Skin of body (tissue), 2 donors: ENCODE results near the gene ZC3H10. TPM values are rescaled to one million over a fixed set of nuclear protein-coding genes. Genes with fewer than 3 reads are reported as not detected.

Source experiments
- DNase-seq: peaks from one replicate; lab custom pipeline; 2025; lab: John Stamatoyannopoulos, UW
- total RNA-seq: library from RNA; depleted of rRNA; stranded (reverse); fragments of >200 nt; gene quantifications from one replicate; pipeline ENCODE4 v1.2.3, GENCODE V29; 2014

ZC3H10 gene
- total RNA-seq, 1 donor from 2014 or later, result 3.0 TPM

DNA sequence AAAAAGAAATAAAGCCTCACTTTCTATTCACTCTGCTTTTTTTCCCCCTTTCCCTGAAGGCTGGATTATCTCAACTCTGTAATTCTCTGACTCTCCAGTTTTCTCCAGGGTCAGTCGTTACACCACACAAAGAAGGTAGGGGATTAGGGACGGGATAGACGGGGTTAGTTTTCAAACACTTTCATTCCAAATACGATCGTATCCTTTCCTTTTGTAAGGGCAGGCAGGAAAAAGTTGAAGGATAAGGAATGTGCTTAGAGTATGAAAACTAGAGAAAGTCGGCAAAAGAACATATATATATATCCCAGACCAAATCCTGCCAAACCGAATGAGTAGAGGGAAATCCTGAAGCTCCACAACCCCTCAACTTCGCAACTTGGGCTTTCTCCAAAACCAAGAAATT, 9.4 kb downstream of the ZC3H10 start:
- no peak for DNase-seq

DNA sequence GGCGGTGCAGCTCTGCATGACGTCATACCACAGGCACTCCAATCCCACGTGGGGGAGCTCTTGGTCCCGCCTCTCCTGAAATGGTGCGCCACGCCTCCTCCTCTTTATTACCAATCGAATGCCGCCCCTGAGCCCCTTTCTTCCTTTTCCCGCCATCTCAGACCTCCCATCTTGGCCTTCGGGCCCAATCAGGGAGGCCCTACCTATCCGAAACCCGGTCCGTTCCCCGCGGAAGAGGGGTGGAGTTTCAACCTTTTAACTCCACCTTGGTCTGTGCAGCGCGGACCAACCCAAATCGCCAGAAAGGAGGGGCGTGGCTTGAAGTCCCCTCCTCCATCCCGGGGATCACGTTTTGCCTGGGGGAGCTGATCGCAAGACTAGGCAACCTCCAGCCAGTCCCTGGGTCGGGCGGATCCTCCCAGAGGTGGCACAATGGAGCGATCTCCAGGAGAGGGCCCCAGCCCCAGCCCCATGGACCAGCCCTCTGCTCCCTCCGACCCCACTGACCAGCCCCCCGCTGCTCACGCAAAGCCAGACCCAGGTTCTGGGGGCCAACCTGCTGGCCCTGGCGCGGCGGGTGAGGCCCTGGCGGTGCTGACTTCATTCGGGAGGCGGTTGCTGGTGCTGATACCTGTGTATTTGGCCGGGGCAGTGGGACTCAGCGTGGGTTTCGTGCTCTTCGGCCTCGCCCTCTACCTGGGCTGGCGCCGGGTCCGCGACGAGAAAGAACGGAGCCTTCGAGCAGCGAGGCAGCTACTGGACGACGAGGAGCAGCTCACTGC, 10.0 kb downstream of the ZC3H10 start, which contains the start of gene ESYT1:
Gene ESYT1 (plus strand): TSS at position 380 of the 782 bp plus-strand sequence. CDS start 53 bp downstream, at position 433.
- peak; percentile 99 for DNase-seq

DNA sequence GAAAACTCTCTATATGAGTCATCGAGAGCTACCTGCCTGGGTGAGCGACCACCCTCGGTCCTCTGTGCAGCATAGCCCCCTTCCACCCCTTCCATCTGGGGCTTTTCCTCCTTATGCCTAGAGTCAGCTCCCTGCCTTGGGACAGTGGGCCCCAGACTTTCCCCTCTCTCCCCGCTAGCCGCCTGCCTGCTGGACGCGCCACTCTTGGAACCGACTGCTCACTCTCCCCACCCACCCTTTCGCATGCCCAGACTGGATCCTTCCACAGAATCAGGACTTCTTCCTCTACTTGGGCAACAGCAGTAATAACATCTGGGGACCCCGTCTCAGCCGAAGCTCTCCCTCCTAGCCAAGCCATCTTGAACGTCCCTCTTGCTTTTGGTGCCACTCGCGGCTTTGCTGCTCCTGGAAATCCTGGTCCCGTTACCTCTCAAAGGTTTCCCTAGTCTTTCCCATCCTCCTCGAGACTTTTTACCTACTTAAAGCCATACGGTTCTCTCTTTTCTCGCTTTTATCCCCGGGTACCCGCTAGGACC, 10.7 kb downstream of the ZC3H10 start:
- DNase-seq, result no peak

DNA sequence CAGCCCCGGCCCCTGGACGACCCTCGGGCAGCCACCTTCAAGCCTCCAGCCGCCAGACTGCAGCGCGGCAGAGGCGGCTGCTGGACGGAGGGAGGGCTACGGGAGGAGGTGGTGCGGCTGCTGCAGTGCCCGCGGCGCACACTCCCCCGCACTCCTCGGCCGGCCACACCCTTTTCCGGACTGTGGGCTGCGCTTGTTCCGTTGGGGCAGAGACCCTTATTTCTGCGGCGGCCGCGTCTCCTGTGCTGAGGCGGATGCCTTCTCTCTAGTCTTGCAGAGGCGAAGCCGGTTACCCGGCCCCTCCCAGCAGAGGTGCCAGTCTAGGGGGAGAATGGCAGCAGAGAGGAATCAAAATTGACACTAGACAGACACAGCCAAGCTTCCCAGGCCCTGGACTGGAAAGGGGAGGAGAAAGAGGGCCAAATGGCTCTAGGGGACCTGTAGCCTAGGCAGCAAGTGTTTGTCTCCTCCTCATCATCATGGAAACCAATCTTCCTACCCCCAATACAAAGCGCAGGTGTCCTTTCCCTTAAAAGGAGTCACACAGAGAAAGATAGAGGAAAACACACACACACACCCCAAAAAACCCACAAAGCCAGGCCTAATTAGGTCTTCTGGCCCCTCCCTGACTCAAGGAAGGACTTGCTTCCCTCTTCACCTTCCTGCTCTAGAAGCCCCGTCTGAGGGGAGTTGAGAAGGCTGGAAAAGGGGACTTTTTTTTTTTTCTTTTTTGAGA, 11.3 kb downstream of the ZC3H10 start:
- no peak for DNase-seq

DNA sequence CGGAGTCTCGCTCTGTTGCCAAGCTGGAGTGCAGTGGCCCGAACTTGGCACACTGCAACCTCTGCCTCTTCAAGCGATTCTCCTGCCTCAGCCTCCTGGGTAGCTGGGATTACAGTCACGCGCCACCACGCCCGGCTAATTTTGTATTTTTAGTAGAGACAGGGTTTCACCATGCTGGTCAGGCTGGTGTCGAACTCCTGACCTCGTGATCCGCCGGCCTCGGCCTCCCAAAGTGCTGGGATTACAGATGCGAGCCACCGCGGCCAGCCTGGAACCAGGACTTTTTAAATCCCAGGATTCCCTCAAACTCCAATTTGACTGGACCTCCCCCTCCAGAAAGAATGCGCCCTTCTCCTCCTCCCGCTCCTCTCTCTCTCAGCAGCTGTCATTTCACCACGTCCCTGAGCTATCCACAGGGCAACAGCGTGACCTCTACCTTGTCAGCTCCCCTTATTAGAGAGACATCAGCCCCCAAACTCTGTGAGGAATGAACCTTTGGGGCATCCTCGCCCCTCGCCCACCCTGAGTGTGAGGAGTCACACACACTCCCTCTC, 12.0 kb downstream of the ZC3H10 start:
- DNase-seq, result no peak

DNA sequence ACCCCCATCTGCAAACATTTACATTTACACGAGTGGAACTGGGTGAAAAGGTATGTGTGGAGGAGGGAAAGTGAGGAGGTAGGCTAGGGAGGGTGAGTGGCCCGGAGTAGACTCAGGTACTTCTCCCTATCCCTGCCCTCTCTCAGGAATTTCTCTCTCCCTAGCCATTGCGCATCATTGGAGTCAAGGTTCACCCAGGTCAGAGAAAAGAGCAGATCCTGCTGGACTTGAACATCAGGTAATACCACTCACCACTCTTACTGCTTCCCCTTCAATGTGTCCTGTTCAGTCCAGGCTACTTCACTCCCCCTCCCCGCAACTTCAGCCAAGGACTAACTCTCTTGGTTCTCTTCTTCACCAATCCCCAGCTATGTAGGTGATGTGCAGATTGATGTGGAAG, 12.8 kb downstream of the ZC3H10 start:
- DNase-seq, result no peak

DNA sequence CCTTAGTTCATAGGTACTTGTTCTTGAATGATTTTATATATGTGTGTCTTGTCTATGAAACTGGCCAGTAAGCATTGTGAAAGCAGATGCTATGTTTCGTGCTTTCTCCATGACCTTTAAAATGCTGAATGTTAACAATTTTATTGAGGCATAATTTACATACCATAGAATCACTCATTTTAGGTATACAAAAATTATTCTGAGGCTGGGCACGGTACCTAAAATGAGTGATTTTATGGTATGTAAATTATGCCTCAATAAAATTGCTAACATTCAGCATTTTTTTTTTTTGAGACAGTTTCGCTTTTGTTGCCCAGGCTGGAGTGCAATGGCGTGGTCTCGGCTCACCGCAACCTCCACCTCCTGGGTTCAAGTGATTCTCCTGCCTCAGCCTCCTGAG, 16.8 kb downstream of the ZC3H10 start:
- no peak for DNase-seq

DNA sequence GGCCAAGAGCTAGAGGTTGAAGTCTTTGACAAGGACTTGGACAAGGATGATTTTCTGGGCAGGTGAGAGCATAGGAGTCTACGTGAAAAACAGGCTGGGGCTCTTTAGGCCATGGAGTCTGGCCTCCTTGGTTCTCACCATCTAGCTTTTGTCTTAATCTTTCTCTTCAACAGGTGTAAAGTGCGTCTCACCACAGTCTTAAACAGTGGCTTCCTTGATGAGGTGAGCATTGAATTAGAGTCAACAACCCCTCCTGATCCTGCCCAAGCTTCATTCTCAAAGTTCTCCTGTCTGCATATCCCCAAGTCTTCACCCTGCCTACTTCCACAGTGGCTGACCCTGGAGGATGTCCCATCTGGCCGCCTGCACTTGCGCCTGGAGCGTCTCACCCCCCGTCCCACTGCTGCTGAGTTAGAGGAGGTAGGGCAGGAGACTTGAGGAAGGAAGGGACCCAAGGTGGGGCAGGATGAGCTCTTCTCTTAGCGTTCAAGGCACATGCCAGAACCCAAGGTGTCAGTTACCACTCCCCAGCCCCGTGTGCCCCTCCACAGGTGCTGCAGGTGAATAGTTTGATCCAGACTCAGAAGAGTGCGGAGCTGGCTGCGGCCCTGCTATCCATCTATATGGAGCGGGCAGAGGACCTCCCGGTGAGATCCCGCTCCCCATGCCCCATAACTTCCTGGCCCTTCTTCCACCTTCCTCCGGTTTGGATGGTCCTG, 19.9 kb downstream of the ZC3H10 start:
- DNase-seq, result no peak

DNA sequence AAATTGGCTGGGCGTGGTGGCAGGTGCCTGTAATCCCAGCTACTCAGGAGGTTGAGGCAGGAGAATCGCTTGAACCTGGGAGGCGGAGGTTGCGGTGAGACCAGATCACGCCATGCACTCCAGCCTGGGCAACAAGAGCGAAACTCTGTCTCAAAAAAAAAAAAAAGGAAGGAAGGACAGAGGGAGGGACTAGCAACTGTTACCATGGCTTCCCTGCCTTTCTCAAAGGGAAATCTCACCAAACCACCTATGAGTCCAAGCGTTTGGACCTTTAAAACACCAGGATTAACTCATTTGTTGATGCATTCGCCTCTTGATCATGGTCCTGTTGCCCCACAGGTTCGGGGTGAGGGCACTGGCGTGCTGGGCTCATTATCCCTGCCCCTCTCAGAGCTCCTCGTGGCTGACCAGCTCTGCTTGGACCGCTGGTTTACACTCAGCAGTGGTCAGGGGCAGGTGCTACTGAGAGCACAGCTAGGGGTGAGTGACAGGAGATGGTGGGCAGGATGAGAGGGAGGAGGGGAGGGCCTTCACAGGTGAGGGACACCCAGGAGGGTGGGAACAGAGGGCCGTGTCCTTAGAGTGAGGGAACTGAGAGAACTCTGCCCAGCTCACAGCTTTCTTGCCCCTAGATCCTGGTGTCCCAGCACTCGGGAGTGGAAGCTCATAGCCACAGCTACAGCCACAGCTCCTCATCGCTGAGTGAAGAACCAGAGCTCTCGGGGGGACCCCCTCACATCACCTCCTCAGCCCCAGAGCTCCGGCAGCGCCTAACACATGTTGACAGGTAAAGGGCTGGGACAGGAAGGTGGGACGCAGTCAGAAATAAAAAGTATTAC, 24.1 kb downstream of the ZC3H10 start:
- no peak for DNase-seq

DNA sequence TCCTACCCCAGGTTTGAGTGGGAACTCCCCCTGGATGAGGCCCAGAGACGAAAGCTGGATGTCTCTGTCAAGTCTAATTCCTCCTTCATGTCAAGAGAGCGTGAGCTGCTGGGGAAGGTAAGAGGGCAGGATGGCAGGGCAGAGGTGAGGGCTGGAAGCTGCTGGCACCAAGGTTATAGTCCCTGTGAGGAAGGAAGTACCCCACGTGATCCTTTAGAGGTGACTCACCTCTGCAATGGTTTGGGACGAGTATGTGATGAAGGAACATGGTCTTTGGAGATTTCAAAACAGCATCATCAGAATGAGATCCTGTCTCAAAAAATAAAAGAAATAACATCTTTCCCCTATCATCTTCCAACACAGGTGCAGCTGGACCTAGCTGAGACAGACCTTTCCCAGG, 25.2 kb downstream of the ZC3H10 start:
- no peak for DNase-seq

DNA sequence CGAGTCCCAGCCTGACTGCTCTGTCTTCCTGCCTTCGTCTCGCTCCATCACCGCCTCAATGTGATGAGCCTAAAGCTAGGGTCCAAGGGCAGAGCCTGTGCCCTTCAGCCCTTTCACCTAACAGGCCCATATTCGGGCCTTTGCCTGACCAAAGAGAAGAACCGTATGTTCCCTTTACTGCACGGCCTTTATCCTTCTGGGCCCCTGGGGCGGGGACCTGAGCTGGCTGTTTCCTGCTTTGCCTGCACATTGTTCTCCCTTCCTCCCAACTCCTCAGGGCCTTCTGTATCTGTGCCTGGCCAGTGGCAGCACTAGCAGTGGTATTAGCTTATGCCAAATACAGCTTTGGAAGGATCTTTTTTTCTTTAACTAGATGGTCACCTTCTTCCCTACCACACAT, 25.8 kb downstream of the ZC3H10 start:
- no peak for DNase-seq

DNA sequence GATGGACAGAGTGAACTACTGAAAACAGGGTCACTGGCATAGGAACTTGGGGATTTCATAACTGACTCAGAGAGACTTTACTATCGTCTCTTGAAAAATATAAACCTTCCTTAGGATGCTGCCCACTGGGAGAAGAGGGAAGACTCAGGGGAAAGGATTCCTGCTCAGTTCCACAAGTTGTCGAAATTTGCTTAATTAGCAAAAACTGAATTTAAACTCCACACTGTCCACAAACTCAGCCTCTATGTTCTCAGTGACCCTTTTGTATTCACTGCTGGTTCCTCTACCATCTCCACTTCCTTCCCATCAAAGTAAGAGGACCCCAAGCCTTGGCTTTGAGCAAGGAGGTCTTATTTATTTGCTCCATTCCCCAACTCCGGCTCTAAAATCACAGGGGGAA, 27.2 kb downstream of the ZC3H10 start:
- no peak for DNase-seq

DNA sequence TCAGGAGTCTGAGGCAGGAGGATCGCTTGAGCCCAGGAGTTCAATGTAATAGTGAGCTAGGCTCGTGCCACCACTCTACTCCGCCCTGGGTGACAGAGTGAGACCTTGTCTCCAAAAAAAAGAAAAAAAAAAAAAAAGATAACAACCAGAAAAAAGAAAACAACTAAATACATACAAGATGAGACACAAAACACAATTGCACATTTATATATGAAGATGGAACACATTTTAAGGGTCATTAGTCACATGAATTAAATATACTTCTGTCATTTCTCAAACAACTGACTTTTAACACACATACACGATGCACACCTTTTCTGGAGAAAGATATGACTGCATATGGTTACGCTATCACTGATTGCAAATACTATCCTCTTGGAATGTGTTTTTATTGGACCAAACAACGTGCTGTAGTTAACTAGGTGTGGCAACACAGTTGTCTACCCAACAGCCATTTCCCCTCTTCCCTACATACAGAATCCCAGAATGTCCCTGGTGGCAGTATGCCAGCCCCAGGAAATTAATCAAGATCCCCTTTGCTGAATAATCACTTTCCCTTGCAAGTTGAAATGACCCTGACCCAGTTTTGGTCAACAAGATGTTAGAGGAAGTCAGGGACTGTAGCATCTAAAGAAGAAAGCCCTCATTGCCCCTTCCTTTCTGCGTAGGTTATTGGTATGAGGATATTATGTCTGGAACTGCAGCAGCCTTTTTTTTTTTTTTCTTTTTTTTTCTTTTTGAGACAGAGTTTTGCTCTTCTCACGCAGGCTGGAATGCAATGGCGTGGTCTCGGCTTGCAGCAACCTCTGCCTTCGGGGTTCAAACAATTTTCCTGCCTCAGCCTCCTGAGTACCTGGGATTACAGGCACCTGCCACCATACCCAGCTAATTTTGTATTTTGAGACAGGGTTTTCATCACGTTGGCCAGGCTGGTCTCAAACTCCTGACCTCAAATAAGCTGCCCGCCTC, 28.7 kb downstream of the ZC3H10 start:
- no peak for DNase-seq

DNA sequence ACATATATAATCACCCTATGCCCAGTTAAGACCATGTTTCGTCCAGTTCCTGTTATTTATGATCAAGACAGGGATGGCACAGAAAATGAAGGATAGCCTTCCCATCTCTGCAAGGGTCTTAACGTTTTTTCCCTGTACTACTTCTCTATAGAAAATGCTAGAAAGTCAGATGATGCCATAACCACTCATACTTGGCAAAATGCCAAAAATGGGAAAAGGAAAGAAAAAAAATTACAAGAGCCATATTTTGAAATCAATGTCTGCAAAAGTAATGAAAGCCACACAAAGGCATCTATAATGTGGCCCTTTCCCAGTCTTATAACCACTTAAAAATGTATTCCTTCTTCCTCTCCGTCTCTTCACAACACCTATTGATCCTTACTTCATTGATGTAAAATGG, 32.5 kb downstream of the ZC3H10 start:
- no peak for DNase-seq

DNA sequence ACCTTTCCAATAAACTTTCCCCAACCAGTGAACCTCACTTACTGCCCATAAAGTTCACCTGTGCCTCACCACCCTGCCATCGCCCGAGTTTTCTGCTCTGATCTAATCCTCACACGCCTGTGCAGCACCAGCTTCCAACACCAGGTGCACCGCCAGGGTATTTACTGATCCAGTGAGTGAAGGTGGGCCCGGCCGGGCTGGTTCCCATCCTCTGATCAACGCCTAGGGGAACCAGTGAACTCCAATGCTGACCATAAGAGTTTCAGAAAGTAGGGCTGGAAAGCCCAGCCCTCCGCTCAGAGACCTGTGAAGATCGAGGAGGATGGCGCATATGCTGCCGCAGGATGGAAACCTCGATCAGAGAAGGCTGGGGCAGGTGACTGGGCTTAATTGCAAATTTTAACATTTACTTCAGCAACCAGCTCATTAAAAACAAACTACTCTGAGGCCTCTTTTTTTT, 33.6 kb downstream of the ZC3H10 start:
- no peak for DNase-seq

DNA sequence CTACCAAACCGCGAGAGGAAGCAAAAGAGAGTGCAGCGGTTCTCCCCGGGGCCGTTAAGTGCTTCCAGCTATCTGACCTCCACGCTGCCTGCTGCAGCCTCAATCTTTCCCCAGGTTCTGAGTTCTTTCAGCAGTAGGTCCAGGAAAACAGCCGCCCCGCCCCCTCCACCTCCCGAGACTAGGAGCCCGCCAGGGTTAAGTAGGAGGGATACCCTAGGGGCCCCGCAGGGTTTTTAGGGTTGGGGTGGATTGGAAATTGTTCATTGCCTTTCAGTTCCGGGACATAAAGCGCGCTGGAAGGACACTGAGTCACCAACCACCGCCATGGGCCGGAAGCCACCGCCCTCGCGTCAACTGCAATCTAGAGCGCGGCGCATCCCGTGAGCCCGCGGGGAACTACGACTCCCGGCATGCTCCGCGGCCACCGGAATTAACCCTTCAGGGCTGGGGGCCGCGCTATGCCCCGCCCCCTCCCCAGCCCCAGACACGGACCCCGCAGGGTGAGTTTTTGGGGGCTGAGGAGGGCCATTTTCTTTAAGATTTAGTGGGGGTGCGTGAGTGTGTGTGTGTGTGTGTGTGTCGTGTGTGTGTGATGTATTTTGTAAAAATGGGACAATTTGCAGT, 34.2 kb downstream of the ZC3H10 start, which contains the start of gene MYL6B:
Gene MYL6B (plus strand): TSS at position 456 of the 624 bp plus-strand sequence. CDS start 1,332 bp downstream, outside the sequence.
- DNase-seq, result peak; percentile 90

DNA sequence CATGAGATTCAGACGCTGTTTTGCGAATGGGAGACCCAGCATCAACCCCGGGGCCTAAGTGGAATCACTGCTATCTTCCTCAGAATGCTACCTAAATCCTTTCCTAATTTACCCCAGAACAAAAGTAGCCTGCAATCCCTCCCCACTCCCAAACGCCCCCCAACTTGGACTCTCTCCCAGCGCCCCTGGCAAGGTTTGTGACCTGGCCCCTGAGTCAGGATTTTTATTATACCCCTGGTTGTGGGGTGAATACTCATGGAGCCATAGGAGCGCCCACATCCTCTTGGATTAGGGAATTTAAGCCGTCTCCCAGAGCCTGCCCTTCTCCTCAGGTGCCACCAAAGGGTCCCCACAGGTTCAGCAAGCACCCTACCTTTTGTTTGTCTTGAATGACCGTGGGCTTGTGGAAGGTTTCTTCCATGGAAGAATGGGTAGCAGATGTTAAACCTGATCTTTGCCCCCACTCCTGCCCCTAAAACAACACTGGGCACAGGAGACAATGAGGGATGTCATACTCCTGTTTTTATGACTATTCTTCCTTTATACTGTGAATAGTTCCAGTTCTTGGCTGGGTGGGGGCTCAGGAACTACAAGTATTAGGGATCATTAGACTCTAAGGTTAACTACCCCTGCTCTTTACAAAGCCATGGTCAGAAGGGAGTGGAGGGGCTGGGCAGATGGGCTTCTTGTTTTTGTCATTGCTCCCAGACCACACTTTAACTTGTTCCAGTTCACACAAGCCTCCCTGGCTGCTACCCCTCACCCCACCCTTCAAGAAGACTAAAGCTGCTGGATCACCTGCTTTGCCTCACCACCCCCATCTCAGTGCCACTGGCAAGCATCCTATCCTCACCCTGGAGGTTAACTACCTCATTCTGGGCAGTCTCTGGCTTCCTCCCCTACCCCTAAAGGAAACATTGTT, 35.0 kb downstream of the ZC3H10 start:
- no peak for DNase-seq

DNA sequence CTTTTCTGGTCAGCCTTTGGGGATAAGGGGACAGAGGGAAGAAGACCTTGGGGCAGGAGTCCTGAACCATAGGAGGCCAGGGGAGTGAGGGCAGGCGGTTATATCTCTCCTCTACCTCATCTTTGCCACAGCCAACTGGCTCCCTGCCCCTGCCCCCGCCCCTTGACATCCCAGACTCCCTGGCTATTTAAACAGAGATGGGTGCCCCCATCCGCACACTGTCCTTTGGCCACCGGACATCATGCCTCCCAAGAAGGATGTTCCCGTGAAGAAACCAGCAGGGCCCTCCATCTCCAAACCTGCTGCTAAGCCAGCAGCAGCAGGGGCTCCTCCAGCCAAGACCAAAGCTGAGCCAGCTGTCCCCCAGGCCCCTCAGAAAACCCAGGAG, 35.6 kb downstream of the ZC3H10 start:
- DNase-seq, result no peak
